ENCODE measurements around the gene ABHD16A. TPM values are rescaled to one million over a fixed set of nuclear protein-coding genes. Genes with fewer than 3 reads are reported as not detected.

ABHD16A gene
- total RNA-seq, 6 donors from 2014 or later = 42.1 to 62.5 (median 51.6) TPM

DNA sequence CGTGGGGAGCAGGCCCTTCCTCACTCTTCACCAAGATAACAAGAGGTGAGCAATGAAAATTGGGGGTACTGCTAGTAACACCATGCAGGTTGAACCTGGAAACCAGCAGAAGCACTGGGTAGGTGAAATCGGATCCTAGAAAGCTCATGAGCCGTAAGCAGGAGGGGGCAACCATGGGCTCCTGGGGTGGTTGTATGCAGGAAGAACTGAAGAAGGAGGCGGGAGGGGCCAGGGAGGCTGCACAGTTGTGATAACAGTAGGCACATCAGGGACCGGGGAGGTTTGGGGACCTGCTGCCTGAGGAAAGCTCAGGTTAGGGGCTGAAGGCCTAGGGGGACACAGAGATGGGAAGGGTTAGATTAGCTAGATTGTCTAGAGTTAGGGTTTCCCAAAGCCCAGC, 16.6 kb downstream of the ABHD16A start:
- TF ChIP-seq POLR2AphosphoS5 (IDR thresholded peaks at IDR 0.05) (no peak), POLR2A (IDR thresholded peaks at IDR 0.05) (no peak), EP300 (IDR thresholded peaks at IDR 0.05) (no peak)

DNA sequence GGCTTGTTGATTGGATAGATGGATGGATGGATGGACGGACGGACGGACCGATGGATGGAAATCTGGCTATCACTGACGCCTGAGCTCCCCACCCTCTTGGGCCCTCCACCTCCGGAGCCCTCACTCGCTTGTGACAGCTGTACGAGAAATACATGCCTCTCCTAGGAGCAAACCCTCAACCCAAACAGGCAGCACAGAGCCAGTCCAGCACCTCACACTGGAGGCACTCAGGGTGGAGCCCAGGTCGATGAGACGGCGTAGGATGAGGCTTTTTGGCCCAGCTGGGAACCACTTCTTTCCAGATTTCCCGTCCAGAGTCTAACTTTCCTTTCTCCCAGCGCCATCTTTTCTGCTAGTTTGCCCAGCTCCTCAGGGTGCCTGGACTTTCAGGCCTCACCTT, 19.5 kb downstream of the ABHD16A start:
- Histone ChIP-seq H3K9me3 (no peaks in the 10 kb centered on the region), H3K36me3 (peaks cover 0 to 41% (median 25%) of the 10 kb centered on the region in 4 donors), H3K4me1 (peaks cover 12 to 17% (median 14%) of the 10 kb centered on the region in 4 donors), H3K27ac (peak overlapping the region in 1 of 4 donors; percentile 63), H3K4me3 (peak overlapping the region in 2 of 4 donors; percentile 39 to 48), H3K27me3 (no peaks in the 10 kb centered on the region)
- no peak for DNase-seq
- TF ChIP-seq POLR2AphosphoS5 (IDR thresholded peaks at IDR 0.05) (no peak), POLR2A (IDR thresholded peaks at IDR 0.05) (no peak), EP300 (IDR thresholded peaks at IDR 0.05) (no peak)
- TF ChIP-seq, protein P1, sequence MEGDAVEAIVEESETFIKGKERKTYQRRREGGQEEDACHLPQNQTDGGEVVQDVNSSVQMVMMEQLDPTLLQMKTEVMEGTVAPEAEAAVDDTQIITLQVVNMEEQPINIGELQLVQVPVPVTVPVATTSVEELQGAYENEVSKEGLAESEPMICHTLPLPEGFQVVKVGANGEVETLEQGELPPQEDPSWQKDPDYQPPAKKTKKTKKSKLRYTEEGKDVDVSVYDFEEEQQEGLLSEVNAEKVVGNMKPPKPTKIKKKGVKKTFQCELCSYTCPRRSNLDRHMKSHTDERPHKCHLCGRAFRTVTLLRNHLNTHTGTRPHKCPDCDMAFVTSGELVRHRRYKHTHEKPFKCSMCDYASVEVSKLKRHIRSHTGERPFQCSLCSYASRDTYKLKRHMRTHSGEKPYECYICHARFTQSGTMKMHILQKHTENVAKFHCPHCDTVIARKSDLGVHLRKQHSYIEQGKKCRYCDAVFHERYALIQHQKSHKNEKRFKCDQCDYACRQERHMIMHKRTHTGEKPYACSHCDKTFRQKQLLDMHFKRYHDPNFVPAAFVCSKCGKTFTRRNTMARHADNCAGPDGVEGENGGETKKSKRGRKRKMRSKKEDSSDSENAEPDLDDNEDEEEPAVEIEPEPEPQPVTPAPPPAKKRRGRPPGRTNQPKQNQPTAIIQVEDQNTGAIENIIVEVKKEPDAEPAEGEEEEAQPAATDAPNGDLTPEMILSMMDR (IDR thresholded peaks at IDR 0.05) = no peak
- 78 to 84% methylated on average over 13 of the region's 13 CpGs for WGBS, 2 donors
- no peak for ATAC-seq (ENCODE audit: low FRiP score in 2 of 2)

More for the DNA sequence above, 16.6 kb downstream of the ABHD16A start:
- Histone ChIP-seq H3K27me3 (no peaks in the 10 kb centered on the region), H3K27ac (no peak overlapping the region), H3K4me1 (peaks cover 2 to 5% (median 3%) of the 10 kb centered on the region in 4 donors), H3K36me3 (peaks cover 7 to 70% (median 52%) of the 10 kb centered on the region in 4 donors), H3K4me3 (no peak overlapping the region), H3K9me3 (no peaks in the 10 kb centered on the region)
- 88 to 91% methylated on average over 5 of the region's 5 CpGs for WGBS, 2 donors
- ATAC-seq (ENCODE audit: low FRiP score in 2 of 2) (no peak), DNase-seq (no peak)

DNA sequence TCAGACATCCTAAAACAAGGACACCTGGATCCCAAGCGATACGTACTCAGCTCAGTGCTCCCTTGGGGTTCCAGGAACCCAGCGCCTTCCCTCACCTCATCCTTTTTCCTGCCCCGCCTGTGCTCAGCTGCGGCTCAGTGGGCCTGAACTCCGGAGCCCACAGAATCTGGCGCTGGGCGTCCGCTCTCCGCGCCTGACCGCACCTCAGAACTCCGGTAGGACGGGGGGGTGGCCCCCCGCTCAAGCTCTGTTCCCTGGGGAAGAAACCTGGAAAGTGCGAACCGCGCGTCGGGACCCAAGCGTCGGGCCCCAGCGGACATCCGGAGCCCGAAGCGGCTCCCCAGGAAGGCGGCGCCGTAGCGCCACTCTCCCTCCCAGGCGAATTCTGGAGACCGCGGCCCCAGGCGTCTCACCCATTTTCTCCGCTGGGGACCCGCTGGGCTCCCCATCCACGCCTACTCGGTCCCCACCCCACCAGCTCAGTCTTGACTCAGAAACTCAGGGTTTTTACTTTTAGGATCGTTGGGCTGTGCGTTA, 21.9 kb downstream of the ABHD16A start:
- ATAC-seq (ENCODE audit: low FRiP score in 2 of 2) (peak; percentile 32 to 71), DNase-seq (peak; percentile 54 to 88)
- H3K4me1 ChIP-seq = peaks cover 12 to 17% (median 14%) of the 10 kb centered on the region in 4 donors
- H3K27me3 ChIP-seq = no peaks in the 10 kb centered on the region
- WGBS, 2 donors = 2% methylated on average over 12 to 26 of the region's 40 CpGs
- TF ChIP-seq EP300 (IDR thresholded peaks at IDR 0.05) (no peak), POLR2A (IDR thresholded peaks at IDR 0.05) (peak in 1 of 4 donors; percentile 31)
- TF ChIP-seq, protein P1 (IDR thresholded peaks at IDR 0.05) = peak in 3 of 6 experiments; percentile 33 to 48 (median 35)
- H3K4me3 ChIP-seq = peak overlapping the region; percentile 41 to 60 (median 54)
- H3K27ac ChIP-seq = peak overlapping the region; percentile 50 to 88 (median 68)
- H3K9me3 ChIP-seq = no peaks in the 10 kb centered on the region
- H3K36me3 ChIP-seq = peaks cover 0 to 17% (median under 1%) of the 10 kb centered on the region in 4 donors

DNA sequence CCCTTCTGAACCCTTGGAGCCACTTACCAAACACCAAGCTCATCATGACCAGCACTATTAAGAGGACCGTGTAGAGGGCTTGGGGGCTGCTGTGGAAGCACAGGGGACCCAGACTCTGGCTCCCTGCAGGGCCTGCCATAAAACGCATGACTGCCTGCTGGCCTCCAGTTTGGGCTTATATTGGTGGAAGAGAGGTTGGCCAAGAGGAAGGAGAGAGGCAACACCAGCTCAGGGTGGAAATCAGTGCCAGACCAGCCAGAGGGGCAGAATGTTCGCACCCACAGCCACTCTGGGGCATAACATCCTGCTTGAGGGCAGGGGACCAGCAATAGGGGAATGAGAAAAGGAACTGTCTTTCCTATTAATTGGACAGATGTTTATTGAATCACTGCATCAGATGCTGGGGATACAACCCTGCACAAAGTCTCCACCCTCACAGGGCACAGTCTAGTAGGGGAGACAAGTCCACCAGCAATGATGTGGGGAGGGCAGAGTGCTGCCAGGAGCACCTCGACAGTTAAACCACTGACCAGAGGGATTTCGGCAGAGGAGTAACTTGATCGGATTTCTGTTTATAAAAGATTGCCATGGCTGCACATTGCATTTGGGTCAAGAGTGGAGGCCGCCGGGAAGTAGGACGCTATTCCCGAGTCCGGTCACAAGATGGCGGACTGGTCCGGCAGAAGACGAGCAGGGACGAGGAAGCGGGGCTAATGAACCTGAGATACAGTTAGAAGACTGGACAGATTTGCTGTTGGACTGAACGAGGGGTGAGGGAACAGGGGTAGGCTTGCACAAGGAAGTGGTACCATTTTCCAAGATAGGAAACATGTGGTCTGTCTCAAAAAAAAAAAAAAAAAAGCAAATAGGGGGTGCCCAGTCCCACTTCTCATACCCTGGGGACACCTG, 22.6 kb downstream of the ABHD16A start, which contains the start of gene LY6G5C:
Gene LY6G5C, minus strand, starts transcription at position 842 of the 909 bp plus-strand sequence. Its CDS starts 694 bp downstream, at position 148.
- Histone ChIP-seq H3K27ac (peak within 1 kb of the TSS; percentile 50 to 88 (median 68)), H3K4me1 (peaks cover 12 to 17% (median 14%) of the 10 kb centered on the region in 4 donors), H3K9me3 (no peaks in the 10 kb centered on the region), H3K27me3 (no peaks in the 10 kb centered on the region), H3K4me3 (peak within 1 kb of the TSS; percentile 41 to 60 (median 54)), H3K36me3 (peaks cover 0 to 11% (median 0%) of the 10 kb centered on the region in 4 donors)
- ATAC-seq (ENCODE audit: low FRiP score in 2 of 2) = peak; percentile 88 to 94
- peak in 1 of 2 donors; percentile 93 for DNase-seq
- TF ChIP-seq, protein P1 (IDR thresholded peaks at IDR 0.05) = peak; percentile 58 to 88 (median 70)
- no peak for TF ChIP-seq POLR2A (IDR thresholded peaks at IDR 0.05)
- no peak for TF ChIP-seq EP300 (IDR thresholded peaks at IDR 0.05)
- peak; percentile 34 to 50 for TF ChIP-seq POLR2AphosphoS5 (IDR thresholded peaks at IDR 0.05)
- 12 to 13% methylated on average over 17 of the region's 17 CpGs for WGBS, 2 donors

DNA sequence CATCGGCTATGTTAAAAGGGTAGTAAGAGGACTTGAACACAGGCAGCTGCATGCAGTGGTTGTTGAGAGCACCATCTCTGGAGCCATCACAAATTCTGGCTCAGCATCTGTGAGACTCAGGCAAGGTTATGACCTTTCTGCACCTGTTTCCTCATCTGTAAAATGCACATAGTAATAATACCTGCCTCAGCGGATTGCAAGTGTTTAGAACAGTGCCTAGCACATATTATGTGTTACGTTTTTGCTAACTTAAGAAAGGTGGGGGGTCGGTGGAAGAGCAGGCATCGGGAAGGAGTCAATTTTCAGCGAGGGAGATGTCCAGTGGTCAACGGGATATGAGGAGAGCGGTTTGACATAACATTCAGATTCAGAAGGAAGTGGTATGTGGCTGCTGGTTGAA, 25.2 kb downstream of the ABHD16A start:
- DNase-seq = no peak
- no peak for TF ChIP-seq POLR2A (IDR thresholded peaks at IDR 0.05)
- TF ChIP-seq, protein P1 (IDR thresholded peaks at IDR 0.05) = no peak
- no peak for TF ChIP-seq POLR2AphosphoS5 (IDR thresholded peaks at IDR 0.05)
- TF ChIP-seq EP300 (IDR thresholded peaks at IDR 0.05) = no peak
- no peaks in the 10 kb centered on the region for H3K27me3 ChIP-seq
- no peak for ATAC-seq (ENCODE audit: low FRiP score in 2 of 2)
- H3K4me1 ChIP-seq = peaks cover 12 to 17% (median 14%) of the 10 kb centered on the region in 4 donors
- no peak overlapping the region for H3K27ac ChIP-seq
- H3K4me3 ChIP-seq = no peak overlapping the region
- peaks cover 0 to 15% (median 7%) of the 10 kb centered on the region in 4 donors for H3K36me3 ChIP-seq
- WGBS, 2 donors = 70 to 73% methylated on average over 8 of the region's 8 CpGs
- H3K9me3 ChIP-seq = no peaks in the 10 kb centered on the region

Data from upper lobe of left lung (tissue), 6 donors.